GM19397 (cell line): ENCODE data around the gene TRDMT1.

ENCODE experiments used
- ATAC-seq: cut with Tn5 transposase; IDR thresholded peaks from one replicate; pipeline ENCODE4 v1.9.1; 2021; ENCODE audit warnings: mild to moderate bottlenecking, moderate library complexity; ENCODE audit not compliant: unreplicated experiment

TRDMT1 gene

DNA sequence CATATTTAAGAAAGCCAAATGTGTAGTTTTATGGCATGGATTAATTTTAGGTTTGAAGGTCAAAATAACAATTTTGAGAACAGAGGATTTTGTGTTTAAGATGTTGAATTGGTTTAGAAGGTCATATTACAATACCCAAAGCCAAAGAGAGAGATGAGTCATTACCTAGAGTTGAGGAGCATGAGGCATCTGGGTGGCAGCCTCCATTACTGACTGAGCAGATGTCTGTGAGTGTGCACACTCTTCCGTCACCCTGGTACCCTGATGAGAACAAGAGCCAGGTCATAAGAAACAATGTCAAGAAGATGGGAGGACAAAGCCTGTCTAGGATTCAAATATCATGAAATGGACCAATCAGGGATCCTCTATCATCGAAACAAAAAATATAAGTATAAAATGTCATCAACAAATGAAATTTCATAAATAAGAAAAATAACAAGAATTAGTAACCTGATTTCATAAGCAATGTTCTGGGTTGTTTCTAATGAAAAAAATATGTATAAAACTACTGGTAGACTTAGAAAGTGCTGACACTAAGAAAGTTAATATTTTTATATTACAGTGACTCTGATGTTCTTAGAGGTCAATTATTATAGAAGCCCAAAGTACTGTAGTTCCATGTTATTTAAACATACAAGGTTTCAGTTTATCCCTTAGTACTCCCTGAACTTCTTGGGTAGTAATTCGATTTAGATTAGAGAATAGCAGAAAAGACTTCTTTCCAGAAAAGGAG lies 91.8 kb downstream of the TRDMT1 start:
- ATAC-seq, result no peak

DNA sequence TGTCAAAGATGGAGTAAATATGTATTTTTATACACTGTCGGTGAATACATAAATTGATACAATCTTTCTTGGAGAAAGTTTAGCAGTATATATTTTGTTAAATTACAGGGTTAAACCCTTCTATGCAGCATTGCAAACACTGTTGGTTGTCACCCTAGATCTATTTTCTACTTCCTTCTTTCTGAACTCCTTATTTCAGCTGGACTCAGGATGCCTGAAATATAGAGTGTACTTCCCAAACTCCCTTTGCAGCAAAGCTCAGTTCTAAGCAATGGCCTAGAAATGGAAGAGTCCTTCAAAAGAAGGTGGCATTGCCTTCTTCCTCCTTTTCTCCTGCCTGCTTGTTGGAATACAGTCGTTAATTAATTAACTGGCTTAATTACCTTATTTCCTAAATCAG lies 92.4 kb downstream of the TRDMT1 start:
- no peak for ATAC-seq

DNA sequence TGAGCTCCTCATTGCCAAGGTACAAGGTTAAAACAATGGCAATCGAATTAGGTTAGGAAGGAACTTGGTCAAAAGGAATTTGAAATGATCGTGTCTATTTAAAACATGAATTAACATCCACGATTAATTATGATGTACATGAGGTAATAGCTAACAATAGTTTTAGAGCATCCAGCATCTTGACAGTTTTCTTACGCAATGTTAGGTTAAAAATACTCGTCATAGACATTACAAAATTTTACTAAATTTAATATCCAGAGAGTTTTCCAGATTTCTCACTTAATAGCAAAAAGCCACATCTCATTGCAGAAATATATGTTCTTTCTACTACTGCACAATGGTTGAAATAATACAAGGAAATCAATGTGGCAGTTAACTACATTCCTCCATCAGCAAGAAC lies 94.5 kb downstream of the TRDMT1 start:
- no peak for ATAC-seq

DNA sequence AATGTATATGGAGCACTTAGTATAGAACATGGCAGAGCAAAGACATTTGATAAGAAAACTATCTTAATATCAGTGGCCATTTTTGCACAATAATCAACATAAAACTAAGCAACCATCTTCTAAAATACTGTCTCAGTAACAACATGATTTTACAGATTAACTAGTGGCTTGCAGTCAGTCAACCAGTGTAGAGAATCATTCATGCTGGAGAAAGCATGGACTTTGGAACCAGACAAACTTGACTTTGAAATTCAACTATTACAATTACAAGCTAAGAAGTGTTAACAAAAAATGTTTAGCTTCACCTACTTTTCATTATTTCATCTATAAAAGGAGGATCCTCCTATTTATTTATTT lies 99.6 kb downstream of the TRDMT1 start:
- no peak for ATAC-seq

GRCh38 chr10:17101257-17101909 lies 100.1 kb downstream of the TRDMT1 start:
- no peak for ATAC-seq

DNA sequence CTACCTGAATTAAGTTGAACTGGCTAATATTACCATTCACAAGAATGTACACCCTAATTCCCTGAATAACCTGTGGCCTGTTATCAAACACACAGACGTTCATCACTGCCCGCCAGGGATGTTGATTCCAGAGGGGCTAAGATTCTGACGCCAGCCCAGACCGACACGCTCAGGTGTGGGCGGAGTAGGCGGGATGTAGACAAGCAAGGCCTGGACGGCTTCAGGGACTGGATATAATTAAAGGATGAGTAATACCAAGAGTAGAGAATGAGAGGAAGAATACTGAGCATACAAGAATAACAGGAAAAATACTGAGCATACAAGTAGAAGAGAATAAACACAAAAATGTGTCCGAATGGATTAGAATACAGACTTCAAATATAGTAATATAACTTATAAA lies 100.9 kb downstream of the TRDMT1 start:
- no peak for ATAC-seq

DNA sequence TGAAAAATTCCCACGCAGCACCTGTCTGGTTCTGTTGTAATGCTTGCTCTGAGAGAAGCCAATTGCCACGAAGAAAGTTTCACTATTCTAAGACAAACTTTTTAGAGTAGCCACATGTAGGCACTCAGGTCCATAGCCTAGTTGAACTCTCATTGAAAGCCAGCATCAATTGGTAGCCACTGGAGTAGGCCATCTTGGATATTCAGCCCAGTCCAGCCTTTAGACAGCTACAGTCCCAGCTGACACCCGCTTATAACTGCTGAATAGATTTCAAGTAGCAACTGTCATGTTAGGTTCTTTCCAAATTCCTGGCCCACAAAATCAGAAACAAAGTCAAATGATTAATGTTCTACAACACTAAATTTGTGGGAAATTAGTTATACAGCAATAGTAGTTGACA lies 103.5 kb downstream of the TRDMT1 start:
- ATAC-seq, result no peak
